Mesendoderm (in vitro differentiated cells): ENCODE results near the gene PLEKHD1.

Experiments
- DNase-seq: peaks from one replicate; pipeline ENCODE4 v3.0.0; 2013
- H2AK5ac ChIP-seq: 2 replicates; pipeline ENCODE4 v1.6.1; 2013; ENCODE audit warnings: low read length, inconsistent platforms
- H2BK120ac ChIP-seq: 2 replicates; pipeline ENCODE4 v1.6.1; 2013; ENCODE audit warnings: low read depth, mild to moderate bottlenecking, low read length, moderate library complexity, mixed read lengths
- H2BK15ac ChIP-seq: replicated peaks from 2 replicates; pipeline ENCODE4 v1.6.1; 2013; ENCODE audit warnings: low read depth, mild to moderate bottlenecking, moderate library complexity
- H2BK5ac ChIP-seq: 2 replicates; pipeline ENCODE4 v1.6.1; 2013; ENCODE audit warnings: low read length, inconsistent platforms
- H3K18ac ChIP-seq: 2 replicates; pipeline ENCODE4 v1.6.1; 2013; ENCODE audit warnings: mild to moderate bottlenecking, low read length, mixed read lengths
- H3K23ac ChIP-seq: one replicate; pipeline ENCODE4 v1.6.1; 2013; ENCODE audit warnings: low read length
- H3K27ac ChIP-seq: 2 replicates; pipeline ENCODE4 v1.5.1; 2013; ENCODE audit warnings: low read depth, mild to moderate bottlenecking, inconsistent platforms, low read length, moderate library complexity
- H3K27me3 ChIP-seq: 2 replicates; pipeline ENCODE4 v1.6.1; 2013; ENCODE audit warnings: low read length, control low read depth, mild to moderate bottlenecking, inconsistent platforms; ENCODE audit not compliant: insufficient read depth, poor library complexity
- H3K36me3 ChIP-seq: 2 replicates; pipeline ENCODE4 v1.6.1; 2013; ENCODE audit warnings: low read length, inconsistent platforms; ENCODE audit not compliant: control insufficient read depth, insufficient read depth
- H3K4ac ChIP-seq: one replicate; pipeline ENCODE4 v1.6.1; 2013; ENCODE audit warnings: low read depth, mild to moderate bottlenecking, low read length, moderate library complexity
- H3K4me1 ChIP-seq: 2 replicates; pipeline ENCODE4 v1.6.1; 2013; ENCODE audit warnings: low read depth, low read length, inconsistent platforms; ENCODE audit not compliant: control insufficient read depth
- H3K4me2 ChIP-seq: 2 replicates; pipeline ENCODE4 v1.6.1; 2013; ENCODE audit warnings: low read length
- H3K4me3 ChIP-seq: 2 replicates; pipeline ENCODE4 v1.5.1; 2013; ENCODE audit warnings: mild to moderate bottlenecking, low read length
- H3K56ac ChIP-seq: one replicate; pipeline ENCODE4 v1.6.1; 2013; ENCODE audit warnings: low read length
- H3K79me1 ChIP-seq: 2 replicates; pipeline ENCODE4 v1.6.1; 2013; ENCODE audit warnings: low read length, inconsistent platforms
- H3K79me2 ChIP-seq: 2 replicates; pipeline ENCODE4 v1.6.1; 2013; ENCODE audit warnings: mild to moderate bottlenecking, low read length; ENCODE audit not compliant: control insufficient read depth, insufficient read depth
- H3K9ac ChIP-seq: 2 replicates; pipeline ENCODE4 v1.6.1; 2013; ENCODE audit warnings: low read length, inconsistent platforms
- H4K5ac ChIP-seq: one replicate; pipeline ENCODE4 v1.6.1; 2013; ENCODE audit warnings: low read length
- H4K8ac ChIP-seq: one replicate; pipeline ENCODE4 v1.6.1; 2013; ENCODE audit warnings: low read depth, mild to moderate bottlenecking, control low read depth, low read length, moderate library complexity
- WGBS: extraction: QIAGEN DNeasy Blood & Tissue Kit; methylation state at CpG from one replicate; pipeline ENCODE4 v1.1.7; 2013; ENCODE audit warnings: low lambda C conversion rate, missing lambda C conversion rate; ENCODE audit not compliant: insufficient coverage; ENCODE audit errors: extremely low coverage; 5-methylcytosine and 5-hydroxymethylcytosine counted together

Gene PLEKHD1

DNA sequence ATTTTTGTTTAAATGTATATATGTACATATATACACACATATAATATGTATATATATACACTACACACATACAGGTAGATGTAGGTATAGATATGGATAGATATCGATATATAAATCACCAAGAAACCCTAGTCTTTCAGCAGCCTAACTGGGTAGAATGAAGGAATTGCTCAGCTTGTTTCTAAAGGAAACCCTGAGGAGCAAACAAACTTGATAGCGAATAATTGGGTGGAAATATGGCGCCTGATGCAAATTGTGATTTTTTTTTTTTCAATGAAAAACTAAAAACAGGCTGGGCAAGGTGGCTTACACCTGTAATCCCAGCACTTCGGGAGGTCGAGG lies 90.4 kb downstream of the PLEKHD1 start:
- DNase-seq = no peak
- no peaks in the 10 kb centered on the region for H3K27me3 ChIP-seq

DNA sequence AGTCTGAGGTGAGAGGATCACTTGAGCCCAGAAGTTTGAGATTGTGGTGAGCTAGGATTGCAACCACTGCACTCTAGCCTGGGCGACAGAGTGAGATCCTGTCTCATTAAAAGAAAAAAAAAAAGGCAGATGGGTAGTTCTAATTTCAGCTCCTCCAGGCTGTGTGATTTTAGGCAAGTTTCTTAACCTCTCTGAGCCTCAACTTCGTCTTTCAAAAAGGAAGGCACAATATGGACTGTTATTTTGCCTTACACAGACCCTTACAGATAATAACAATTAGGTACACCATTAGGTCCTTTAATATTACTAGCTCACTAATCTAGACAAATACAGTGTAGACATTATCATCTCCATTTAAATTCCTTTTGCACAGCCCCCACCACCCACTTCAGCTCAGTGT lies 94.9 kb downstream of the PLEKHD1 start:
- no peak overlapping the region for H3K23ac ChIP-seq
- no peak overlapping the region for H3K4me2 ChIP-seq
- no peak overlapping the region for H2BK120ac ChIP-seq
- no peak overlapping the region for H2BK15ac ChIP-seq
- WGBS = no CpG with 5 or more reads among the region's 2 CpGs
- H3K9ac ChIP-seq = no peak overlapping the region
- H3K79me2 ChIP-seq = no peaks in the 10 kb centered on the region
- H3K27me3 ChIP-seq = no peaks in the 10 kb centered on the region
- no peak overlapping the region for H4K5ac ChIP-seq
- no peak for DNase-seq
- no peak overlapping the region for H2BK5ac ChIP-seq
- no peak overlapping the region for H3K18ac ChIP-seq
- no peak overlapping the region for H3K4ac ChIP-seq
- no peak overlapping the region for H3K56ac ChIP-seq
- H3K79me1 ChIP-seq = no peaks in the 10 kb centered on the region
- H3K27ac ChIP-seq = no peak overlapping the region
- no peak overlapping the region for H3K4me3 ChIP-seq
- no peak overlapping the region for H4K8ac ChIP-seq
- H3K36me3 ChIP-seq = no peaks in the 10 kb centered on the region
- H3K4me1 ChIP-seq = no peaks in the 10 kb centered on the region
- H2AK5ac ChIP-seq = no peak overlapping the region

More for the DNA sequence above, 90.4 kb downstream of the PLEKHD1 start:
- Histone ChIP-seq H4K8ac (no peak overlapping the region), H2BK120ac (no peak overlapping the region), H3K79me2 (no peaks in the 10 kb centered on the region), H3K27ac (no peak overlapping the region), H4K5ac (no peak overlapping the region), H3K56ac (no peak overlapping the region), H3K18ac (no peak overlapping the region), H3K4ac (no peak overlapping the region), H2BK15ac (no peak overlapping the region), H2AK5ac (no peak overlapping the region), H3K4me1 (no peaks in the 10 kb centered on the region), H3K36me3 (no peaks in the 10 kb centered on the region), H3K9ac (no peak overlapping the region), H3K23ac (no peak overlapping the region), H3K4me2 (no peak overlapping the region), H2BK5ac (no peak overlapping the region), H3K4me3 (no peak overlapping the region), H3K79me1 (no peaks in the 10 kb centered on the region)
- no CpG with 5 or more reads among the region's 5 CpGs for WGBS

- no peak overlapping the region for H3K9ac ChIP-seq
- no peak overlapping the region for H4K5ac ChIP-seq
- WGBS = no CpG with 5 or more reads among the region's 7 CpGs
- H2BK15ac ChIP-seq = no peak overlapping the region
- DNase-seq = peak; percentile 91
- no peak overlapping the region for H3K18ac ChIP-seq
- H3K56ac ChIP-seq = no peak overlapping the region
- H2BK120ac ChIP-seq = no peak overlapping the region
- H3K4me1 ChIP-seq = no peaks in the 10 kb centered on the region
- H2BK5ac ChIP-seq = no peak overlapping the region
- H3K23ac ChIP-seq = no peak overlapping the region
- no peak overlapping the region for H3K4me3 ChIP-seq
- no peaks in the 10 kb centered on the region for H3K27me3 ChIP-seq
- H3K79me2 ChIP-seq = no peaks in the 10 kb centered on the region
- H3K79me1 ChIP-seq = no peaks in the 10 kb centered on the region
- no peak overlapping the region for H3K27ac ChIP-seq
- H2AK5ac ChIP-seq = no peak overlapping the region
- no peaks in the 10 kb centered on the region for H3K36me3 ChIP-seq
- H4K8ac ChIP-seq = no peak overlapping the region
- no peak overlapping the region for H3K4me2 ChIP-seq
- no peak overlapping the region for H3K4ac ChIP-seq
These were observed 95.6 kb downstream of the PLEKHD1 start for GRCh38 chr14:69580009-69580577.
